ACC112 (cell line): ENCODE results near the gene TMEM250.

ENCODE experiments used
- H2AFZ ChIP-seq: fragments of 200-600 bp; sonication (generic); one replicate; pipeline ENCODE4 v1.6.0; 2017; ENCODE audit warnings: antibody characterized with exemption, low read length; ENCODE audit not compliant: unreplicated experiment
- H3K27ac ChIP-seq: fragments of 200-600 bp; sonication (generic); 2 replicates; pipeline ENCODE4 v1.5.1; 2014; ENCODE audit warnings: low read depth, mild to moderate bottlenecking, antibody characterized with exemption, low read length, moderate library complexity
- H3K27me3 ChIP-seq: fragments of 200-600 bp; sonication (generic); 2 replicates; pipeline ENCODE4 v1.6.1; 2014; ENCODE audit warnings: mild to moderate bottlenecking, antibody characterized with exemption, low read length, moderate library complexity, mixed read lengths; ENCODE audit not compliant: insufficient read depth
- H3K36me3 ChIP-seq: fragments of 200-600 bp; sonication (generic); 2 replicates; pipeline ENCODE4 v1.6.1; 2016; ENCODE audit warnings: mild to moderate bottlenecking, antibody characterized with exemption, low read length, moderate library complexity, mixed read lengths; ENCODE audit not compliant: insufficient read depth
- H3K4me1 ChIP-seq: fragments of 200-600 bp; sonication (generic); one replicate; pipeline ENCODE4 v1.6.1; 2016; ENCODE audit warnings: low read length, mixed read lengths; ENCODE audit not compliant: insufficient read depth, unreplicated experiment, control insufficient read depth
- H3K4me3 ChIP-seq: fragments of 200-600 bp; sonication (generic); 2 replicates; pipeline ENCODE4 v1.5.1; 2014; ENCODE audit warnings: mild to moderate bottlenecking, low read depth, low read length
- H3K79me2 ChIP-seq: fragments of 200-600 bp; sonication (generic); one replicate; pipeline ENCODE4 v1.6.0; 2016; ENCODE audit warnings: low read length; ENCODE audit not compliant: control insufficient read depth, unreplicated experiment, insufficient read depth

Gene TMEM250

DNA sequence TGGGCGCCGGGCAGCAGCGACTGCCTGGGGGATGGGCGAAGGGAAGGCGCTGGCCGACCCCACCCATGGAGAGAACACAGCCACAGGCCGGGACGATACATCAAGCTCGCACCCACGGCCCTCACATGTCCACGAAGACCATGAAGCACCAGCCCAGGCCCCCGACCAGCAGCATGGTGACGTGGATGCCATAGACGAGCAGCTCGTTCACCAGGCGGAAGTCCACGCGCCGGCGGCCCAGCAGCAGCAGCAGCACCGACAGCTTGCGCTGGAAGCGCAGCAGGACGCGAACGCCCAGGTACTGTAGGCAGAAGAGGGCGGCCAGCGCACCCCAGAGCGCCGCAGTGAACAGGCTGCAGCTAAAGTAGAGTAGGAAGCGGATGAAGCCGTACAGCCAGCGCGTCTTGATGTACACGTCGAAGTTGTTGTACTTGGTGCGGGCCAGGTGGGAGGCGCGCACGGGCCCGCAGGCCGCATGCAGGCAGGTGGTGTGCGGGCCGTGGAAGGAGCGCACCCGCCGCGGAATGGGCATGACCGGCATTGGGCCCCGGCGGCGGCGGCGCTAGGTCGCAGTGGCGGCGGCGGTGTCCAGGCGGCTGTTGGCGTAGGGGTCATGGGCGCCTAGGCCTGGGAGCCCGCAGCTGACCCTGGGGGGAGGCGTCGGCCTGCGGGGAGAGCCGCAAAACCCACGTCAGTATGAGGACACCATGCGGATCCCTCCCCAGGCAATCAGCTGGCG is 2.1 kb downstream of the TMEM250 start:
- H3K36me3 ChIP-seq: no peaks in the 10 kb centered on the region
- peaks cover 14% of the 10 kb centered on the region for H3K79me2 ChIP-seq
- no peak overlapping the region for H3K27ac ChIP-seq
- H2AFZ ChIP-seq: no peak overlapping the region
- H3K4me1 ChIP-seq: peaks cover 5% of the 10 kb centered on the region
- H3K4me3 ChIP-seq: no peak overlapping the region; the same call in 1 of the 2 replicates
- H3K27me3 ChIP-seq: no peaks in the 10 kb centered on the region

DNA sequence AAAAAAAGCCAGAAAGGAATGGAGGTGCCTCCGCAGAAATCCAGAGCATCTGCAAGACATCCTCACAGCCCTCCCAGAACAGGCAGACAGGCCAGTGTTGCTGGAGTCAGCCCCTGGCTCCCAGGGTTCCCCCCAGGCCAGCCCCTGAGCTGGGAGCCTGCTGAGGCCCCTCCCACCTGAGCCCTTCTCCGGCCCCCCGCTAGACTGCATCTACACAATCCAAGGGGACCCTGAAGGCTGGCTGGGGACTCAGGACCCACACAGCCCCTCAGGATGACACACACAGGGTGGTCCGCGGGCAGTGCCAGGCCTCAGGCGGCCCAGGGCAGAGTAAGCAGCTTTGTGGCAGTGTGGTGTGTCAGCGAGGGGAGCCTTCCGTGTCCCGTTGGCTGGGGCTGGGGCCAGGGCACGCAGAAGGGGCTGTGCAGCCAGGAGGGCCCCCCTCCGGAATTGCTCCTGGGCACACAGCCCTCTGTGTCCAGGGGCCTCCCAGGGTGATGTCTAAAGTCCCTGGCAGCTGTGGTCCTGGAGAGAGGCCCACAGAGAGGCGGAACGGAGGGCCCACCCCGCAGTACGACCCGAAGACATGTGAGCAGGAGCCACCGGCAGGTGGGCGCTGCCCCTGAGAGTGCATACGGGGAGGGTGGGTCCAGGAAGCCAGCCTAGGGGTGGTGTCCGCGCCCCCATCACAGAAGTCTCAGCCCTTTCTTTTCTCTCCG is 2.9 kb downstream of the TMEM250 start:
- Histone ChIP-seq H3K79me2 (peaks cover 14% of the 10 kb centered on the region), H3K27ac (no peak overlapping the region), H2AFZ (no peak overlapping the region), H3K4me1 (peaks cover 6% of the 10 kb centered on the region), H3K4me3 (no peak overlapping the region), H3K27me3 (no peaks in the 10 kb centered on the region), H3K36me3 (no peaks in the 10 kb centered on the region)

DNA sequence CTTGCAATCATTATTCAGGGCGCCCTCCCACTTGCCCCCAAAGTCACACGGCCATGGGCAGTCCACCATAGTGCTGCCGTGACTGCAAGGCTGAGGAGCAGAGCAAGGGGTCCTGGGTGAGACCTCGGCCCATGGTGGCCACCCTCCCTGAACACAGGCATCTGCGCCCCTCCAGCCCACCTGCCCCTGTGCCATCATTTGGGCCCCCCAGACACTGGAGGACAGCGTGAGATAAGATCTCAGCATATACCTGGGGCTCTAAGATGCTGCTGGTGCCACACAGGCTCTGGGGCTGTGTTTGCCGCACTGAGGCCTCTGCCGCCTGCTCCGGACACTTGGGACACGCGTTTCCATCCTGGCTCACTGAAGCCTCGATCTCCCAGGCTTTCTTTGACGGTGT is 3.5 kb downstream of the TMEM250 start:
- no peak overlapping the region for H2AFZ ChIP-seq
- H3K4me3 ChIP-seq: no peak overlapping the region
- no peaks in the 10 kb centered on the region for H3K36me3 ChIP-seq
- peaks cover 12% of the 10 kb centered on the region for H3K4me1 ChIP-seq
- H3K27me3 ChIP-seq: no peaks in the 10 kb centered on the region
- H3K79me2 ChIP-seq: peaks cover 14% of the 10 kb centered on the region
- no peak overlapping the region for H3K27ac ChIP-seq

DNA sequence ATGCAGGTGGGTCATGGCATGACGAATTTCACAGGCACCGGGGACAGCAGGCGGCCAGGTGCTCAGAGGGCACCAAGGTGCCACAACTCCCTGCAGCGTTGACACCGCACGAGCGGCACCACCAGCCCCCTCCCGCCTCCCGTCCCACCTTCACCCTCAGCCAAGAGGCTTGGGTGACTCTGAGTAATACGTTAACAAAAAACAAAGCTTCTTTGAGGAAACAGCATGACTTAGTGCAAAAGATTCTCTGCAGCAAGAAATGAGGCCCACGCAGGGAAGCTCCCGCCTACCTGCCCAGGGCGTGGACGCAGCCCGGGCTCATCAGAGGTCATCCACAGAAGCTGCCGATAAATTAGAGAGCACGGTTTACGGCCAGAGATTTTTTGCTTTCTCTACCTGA is 4.1 kb downstream of the TMEM250 start:
- no peaks in the 10 kb centered on the region for H3K36me3 ChIP-seq
- no peaks in the 10 kb centered on the region for H3K27me3 ChIP-seq
- H3K79me2 ChIP-seq: peaks cover 14% of the 10 kb centered on the region
- peaks cover 15% of the 10 kb centered on the region for H3K4me1 ChIP-seq
- H3K4me3 ChIP-seq: no peak overlapping the region
- H2AFZ ChIP-seq: no peak overlapping the region
- H3K27ac ChIP-seq: no peak overlapping the region

DNA sequence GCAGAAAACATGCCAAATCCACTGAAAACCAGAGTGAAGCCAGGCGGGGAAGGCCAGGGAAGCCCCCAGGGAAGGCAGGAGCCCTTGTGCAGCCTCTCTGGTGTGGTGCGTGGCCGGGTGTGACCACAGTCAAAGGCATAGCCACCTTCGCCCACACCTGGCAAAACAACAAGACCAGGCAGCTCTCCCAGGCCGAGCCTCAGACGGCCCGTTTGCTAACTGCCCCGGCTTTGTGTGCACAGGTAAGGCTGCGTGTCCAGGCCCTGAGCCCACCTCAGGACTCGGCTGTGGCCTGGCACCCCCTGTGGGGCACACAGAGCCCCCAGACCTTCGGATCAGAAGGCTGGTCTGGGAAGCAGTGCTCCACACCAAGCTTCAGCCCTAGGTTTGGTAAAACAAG is 6.1 kb downstream of the TMEM250 start:
- Histone ChIP-seq H3K27me3 (no peaks in the 10 kb centered on the region), H2AFZ (no peak overlapping the region), H3K4me1 (peaks cover 20% of the 10 kb centered on the region), H3K4me3 (no peak overlapping the region), H3K79me2 (peaks cover 8% of the 10 kb centered on the region), H3K36me3 (no peaks in the 10 kb centered on the region), H3K27ac (no peak overlapping the region)

DNA sequence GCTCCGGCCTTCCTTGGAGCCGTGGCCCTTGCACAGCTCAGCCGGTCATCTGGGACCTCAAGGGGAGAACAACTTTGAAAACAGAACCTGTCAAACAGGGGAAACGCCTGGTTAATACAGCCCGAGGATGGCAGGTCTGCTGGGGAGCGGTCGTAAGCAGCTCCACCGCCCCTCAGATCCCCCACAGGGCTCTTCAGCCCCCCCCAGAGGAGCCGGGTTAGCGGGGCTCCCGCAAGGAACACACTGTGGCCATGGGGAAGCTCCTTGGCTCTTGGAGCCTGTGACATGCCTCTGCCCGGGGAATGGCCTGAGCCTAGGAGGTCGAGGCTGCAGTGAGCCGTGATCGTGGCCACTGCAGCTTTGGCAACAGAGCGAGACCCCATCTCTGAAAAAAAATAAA is 6.8 kb downstream of the TMEM250 start:
- Histone ChIP-seq H3K27me3 (no peaks in the 10 kb centered on the region), H3K4me1 (peaks cover 15% of the 10 kb centered on the region), H2AFZ (no peak overlapping the region), H3K27ac (no peak overlapping the region), H3K4me3 (no peak overlapping the region), H3K36me3 (no peaks in the 10 kb centered on the region), H3K79me2 (peaks cover 1% of the 10 kb centered on the region)

DNA sequence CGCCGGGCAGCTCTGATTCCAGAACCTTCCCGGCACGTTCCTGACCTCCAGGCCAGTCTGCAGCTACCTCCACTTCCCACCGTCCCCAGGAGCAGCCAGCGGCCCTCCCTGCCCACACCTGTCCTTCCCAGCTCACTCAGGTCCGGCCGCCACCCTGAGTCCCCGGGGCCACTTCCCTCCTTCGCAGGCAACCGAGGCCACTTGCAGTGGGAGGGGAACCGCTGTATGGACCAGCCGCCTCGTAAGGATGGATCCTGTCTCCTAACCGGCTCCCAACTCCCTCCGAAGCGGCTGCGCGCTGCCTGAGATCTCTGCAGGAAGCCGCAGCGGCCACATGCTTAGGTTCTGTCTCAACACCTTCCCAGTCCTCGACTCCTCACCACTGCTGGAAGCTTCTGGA is 7.5 kb downstream of the TMEM250 start:
- peaks cover 15% of the 10 kb centered on the region for H3K4me1 ChIP-seq
- H3K79me2 ChIP-seq: no peaks in the 10 kb centered on the region
- no peaks in the 10 kb centered on the region for H3K36me3 ChIP-seq
- H2AFZ ChIP-seq: no peak overlapping the region
- no peaks in the 10 kb centered on the region for H3K27me3 ChIP-seq
- no peak overlapping the region for H3K4me3 ChIP-seq
- H3K27ac ChIP-seq: no peak overlapping the region

DNA sequence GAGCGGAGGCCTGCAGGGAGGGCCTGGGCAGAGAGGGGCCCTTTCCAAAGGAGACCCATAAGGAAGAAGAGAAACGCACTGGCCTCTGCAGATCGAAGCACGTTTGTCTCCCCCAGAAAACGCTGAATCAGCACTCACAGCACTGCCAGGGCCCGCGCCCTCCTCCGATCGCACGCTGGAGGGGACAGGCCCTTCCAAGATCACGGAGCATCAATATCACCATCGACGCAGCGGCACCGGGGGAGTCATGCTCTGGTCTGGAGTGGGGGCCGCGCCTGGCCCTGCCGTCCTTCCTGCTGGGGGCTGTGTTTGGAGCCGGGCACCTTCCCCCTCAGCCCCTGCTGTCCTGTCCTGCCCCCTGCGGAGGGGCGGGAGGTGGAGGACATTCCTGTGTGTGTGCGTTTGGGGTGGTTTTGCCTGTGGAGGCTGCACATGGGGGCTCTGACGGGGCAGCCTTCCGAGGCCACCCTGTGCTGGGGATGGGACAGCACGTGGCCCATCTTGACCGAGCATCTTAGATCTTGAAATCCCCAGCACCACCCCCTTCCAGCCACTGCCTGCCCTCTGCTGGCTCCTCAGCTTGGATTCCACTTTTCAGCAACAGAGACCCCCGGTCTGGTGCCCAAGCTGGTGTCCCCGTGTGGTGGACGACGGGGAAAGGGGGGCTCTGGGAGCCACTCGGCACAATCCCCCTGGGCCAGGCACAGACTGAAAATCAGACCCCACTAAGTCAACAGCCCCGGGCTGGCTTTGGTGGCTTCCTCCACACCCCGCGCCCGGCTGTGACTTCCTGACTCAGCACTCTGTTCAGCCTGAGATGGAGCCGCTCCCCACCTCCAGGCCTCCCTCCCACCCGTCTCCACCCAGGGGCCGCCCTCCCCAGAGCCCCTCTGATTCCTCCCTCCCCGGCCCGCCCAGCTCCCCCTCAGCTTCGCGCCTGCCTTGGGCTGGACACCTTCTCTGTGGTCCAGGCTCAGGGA is 8.3 kb downstream of the TMEM250 start:
- Histone ChIP-seq H3K4me3 (peak overlapping the region; percentile 53), H3K36me3 (no peaks in the 10 kb centered on the region), H3K27ac (no peak overlapping the region), H3K79me2 (no peaks in the 10 kb centered on the region), H3K27me3 (no peaks in the 10 kb centered on the region), H3K4me1 (peaks cover 21% of the 10 kb centered on the region), H2AFZ (no peak overlapping the region)

DNA sequence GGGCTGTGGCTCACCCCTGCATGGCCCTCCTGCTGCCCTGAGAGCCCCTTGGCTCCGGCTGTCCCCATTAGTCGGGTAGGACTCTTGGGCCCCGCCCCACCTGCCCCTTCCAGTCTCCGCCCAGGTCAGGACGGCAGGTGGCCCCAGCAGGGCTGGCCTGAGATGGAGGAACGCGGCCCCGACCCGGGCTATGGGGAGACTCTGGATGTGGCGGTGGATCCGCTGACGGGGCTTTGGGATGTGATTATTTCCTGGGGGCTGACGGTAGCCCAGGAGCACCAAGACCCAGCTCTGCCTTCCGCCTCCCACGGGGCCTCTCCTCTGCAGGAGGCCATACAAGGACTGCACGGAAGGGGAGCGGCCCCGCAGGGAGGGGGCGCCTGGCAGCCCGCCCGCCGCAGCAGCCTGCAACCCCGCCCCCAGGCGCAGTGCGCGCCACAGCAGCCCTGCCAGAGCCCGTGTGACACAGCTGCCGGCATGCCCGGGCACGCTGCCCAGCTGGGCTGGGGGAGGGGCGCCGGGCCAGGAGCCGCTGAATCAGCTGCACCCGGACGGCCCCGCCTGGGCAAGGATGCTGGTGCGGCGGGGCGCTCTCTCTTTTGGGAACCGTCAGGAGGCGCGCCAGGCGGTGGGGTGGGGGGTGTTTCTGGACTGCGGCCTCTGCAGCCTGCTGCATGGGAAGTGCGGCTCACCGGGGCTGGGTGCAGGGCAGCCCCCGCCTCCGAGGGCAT is 9.2 kb downstream of the TMEM250 start:
- Histone ChIP-seq H3K27me3 (no peaks in the 10 kb centered on the region), H2AFZ (no peak overlapping the region), H3K4me1 (peaks cover 25% of the 10 kb centered on the region), H3K27ac (no peak overlapping the region), H3K79me2 (no peaks in the 10 kb centered on the region), H3K36me3 (no peaks in the 10 kb centered on the region), H3K4me3 (peak overlapping the region; percentile 53)

DNA sequence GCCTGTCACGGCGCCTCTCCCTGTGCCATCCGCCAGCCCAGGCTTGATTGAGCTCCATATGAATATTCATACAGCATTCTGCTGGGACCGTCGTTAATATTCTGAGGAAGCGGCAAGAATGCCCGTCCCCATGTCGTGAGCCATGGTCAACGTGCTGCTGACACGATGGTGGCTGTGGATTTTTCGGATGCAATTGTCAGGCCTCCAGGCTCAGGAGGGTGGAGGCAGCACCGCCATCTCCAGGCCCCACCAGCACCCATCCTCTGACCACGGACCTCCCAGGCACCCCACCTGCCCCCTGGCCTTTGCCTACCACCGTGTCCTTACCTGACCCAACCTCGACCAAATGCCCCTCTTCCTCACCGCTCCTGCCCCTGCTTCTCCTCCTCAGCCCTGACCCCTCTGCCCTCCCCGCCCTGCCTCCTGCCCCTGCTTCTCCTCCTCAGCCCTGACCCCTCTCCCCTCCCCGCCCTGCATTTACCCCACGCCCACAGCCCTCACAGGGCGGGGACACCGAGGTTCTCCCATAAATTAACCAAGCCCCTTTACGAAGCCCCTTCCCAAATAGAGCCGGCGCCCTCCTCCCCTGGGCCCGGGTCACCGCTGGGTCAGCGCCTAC is 9.9 kb downstream of the TMEM250 start:
- no peaks in the 10 kb centered on the region for H3K36me3 ChIP-seq
- no peak overlapping the region for H3K4me3 ChIP-seq
- H3K27me3 ChIP-seq: no peaks in the 10 kb centered on the region
- no peaks in the 10 kb centered on the region for H3K79me2 ChIP-seq
- H2AFZ ChIP-seq: no peak overlapping the region
- peaks cover 25% of the 10 kb centered on the region for H3K4me1 ChIP-seq
- no peak overlapping the region for H3K27ac ChIP-seq
